ENCODE results near the gene RABGAP1. TPM values are rescaled to one million over a fixed set of nuclear protein-coding genes. Genes with fewer than 3 reads are reported as not detected.

The RABGAP1 gene
- total RNA-seq, 3 donors from 2014 or later = 49.1 to 93.4 (median 77.7) TPM

- H3K4me1 ChIP-seq = no peaks in the 10 kb centered on the region
- DNase-seq (ENCODE audit: low spot score in 2 of 2) = no peak
- H3K9me3 ChIP-seq = no peaks in the 10 kb centered on the region
- intact Hi-C loops (cut with DNase I; ENCODE audit: low total_unique reads) = no loop called here
- no peaks in the 10 kb centered on the region for H3K36me3 ChIP-seq
- no peak overlapping the region for H3K27ac ChIP-seq
- H3K27me3 ChIP-seq = no peaks in the 10 kb centered on the region
- TF ChIP-seq POLR2A (IDR thresholded peaks at IDR 0.05) (no peak), POLR2AphosphoS5 (IDR thresholded peaks at IDR 0.05) (no peak), CTCF (IDR thresholded peaks at IDR 0.05) (no peak)
- no peak overlapping the region for H3K4me3 ChIP-seq
These were observed 166.9 kb downstream of the RABGAP1 start for GRCh38 chr9:123107639-123108285.

GRCh38 chr9:123108976-123109375, 168.2 kb downstream of the RABGAP1 start:
- Histone ChIP-seq H3K9me3 (no peaks in the 10 kb centered on the region), H3K27me3 (no peaks in the 10 kb centered on the region), H3K27ac (no peak overlapping the region), H3K4me1 (no peaks in the 10 kb centered on the region), H3K4me3 (no peak overlapping the region), H3K36me3 (no peaks in the 10 kb centered on the region)
- DNase-seq (ENCODE audit: low spot score in 2 of 2) = no peak
- TF ChIP-seq POLR2AphosphoS5 (IDR thresholded peaks at IDR 0.05) (no peak), POLR2A (IDR thresholded peaks at IDR 0.05) (no peak), CTCF (IDR thresholded peaks at IDR 0.05) (no peak)
- intact Hi-C loops (cut with DNase I; ENCODE audit: low total_unique reads) = no loop called here

GRCh38 chr9:123109540-123110279, 168.9 kb downstream of the RABGAP1 start:
- no peaks in the 10 kb centered on the region for H3K4me1 ChIP-seq
- intact Hi-C loops (cut with DNase I; ENCODE audit: low total_unique reads) = no loop called here
- no peak overlapping the region for H3K4me3 ChIP-seq
- H3K27ac ChIP-seq = no peak overlapping the region
- no peak for DNase-seq (ENCODE audit: low spot score in 2 of 2)
- no peak for TF ChIP-seq CTCF (IDR thresholded peaks at IDR 0.05)
- TF ChIP-seq POLR2A (IDR thresholded peaks at IDR 0.05) = no peak
- no peak for TF ChIP-seq POLR2AphosphoS5 (IDR thresholded peaks at IDR 0.05)
- no peaks in the 10 kb centered on the region for H3K9me3 ChIP-seq
- no peaks in the 10 kb centered on the region for H3K36me3 ChIP-seq
- H3K27me3 ChIP-seq = no peaks in the 10 kb centered on the region

- H3K9me3 ChIP-seq = no peaks in the 10 kb centered on the region
- peak overlapping the region in 1 of 2 donors; percentile 19 for H3K27ac ChIP-seq
- H3K4me3 ChIP-seq = no peak overlapping the region
- TF ChIP-seq POLR2AphosphoS5 (IDR thresholded peaks at IDR 0.05) = no peak
- TF ChIP-seq CTCF (IDR thresholded peaks at IDR 0.05) = no peak
- no peak for TF ChIP-seq POLR2A (IDR thresholded peaks at IDR 0.05)
- H3K27me3 ChIP-seq = no peaks in the 10 kb centered on the region
- no peak for DNase-seq (ENCODE audit: low spot score in 2 of 2)
- intact Hi-C loops (cut with DNase I; ENCODE audit: low total_unique reads) = no loop called here
- H3K4me1 ChIP-seq = no peaks in the 10 kb centered on the region
- H3K36me3 ChIP-seq = no peaks in the 10 kb centered on the region
These were observed 170.7 kb downstream of the RABGAP1 start for GRCh38 chr9:123111427-123112014.
